ENCODE measurements around the gene CAPN6.

The CAPN6 gene

DNA sequence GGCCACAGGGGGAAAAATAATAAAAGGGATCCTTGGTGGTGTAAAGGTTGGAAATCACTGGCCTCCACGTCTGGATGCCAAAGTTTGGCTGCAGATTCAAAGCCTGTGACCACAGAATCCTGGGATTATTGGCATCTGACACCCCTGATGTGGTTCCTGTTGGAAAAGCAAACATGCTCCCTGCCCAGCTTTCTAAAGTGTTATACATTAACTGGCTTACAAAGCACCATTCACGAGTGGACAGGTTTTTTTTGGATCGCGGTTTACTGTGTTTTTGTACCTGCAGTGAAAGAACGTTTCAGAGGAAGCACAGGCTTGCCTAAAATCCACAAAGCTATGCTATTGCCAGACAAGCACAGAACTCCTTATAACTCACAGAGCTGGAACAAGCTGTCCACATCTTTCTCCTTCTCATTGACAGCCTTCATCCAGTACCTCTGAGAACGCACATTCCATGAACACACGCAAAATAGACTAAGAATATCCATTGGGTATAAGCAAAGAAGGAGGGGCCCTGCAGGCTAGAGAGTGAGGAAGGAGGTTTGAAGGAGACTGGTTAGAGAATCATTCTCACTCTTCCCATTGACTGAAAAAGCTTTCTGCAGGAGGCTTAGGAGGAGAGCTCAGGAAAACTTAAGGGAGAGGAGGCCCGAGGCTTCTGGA is 14.5 kb upstream of the CAPN6 start:
- TF ChIP-seq, protein P1, sequence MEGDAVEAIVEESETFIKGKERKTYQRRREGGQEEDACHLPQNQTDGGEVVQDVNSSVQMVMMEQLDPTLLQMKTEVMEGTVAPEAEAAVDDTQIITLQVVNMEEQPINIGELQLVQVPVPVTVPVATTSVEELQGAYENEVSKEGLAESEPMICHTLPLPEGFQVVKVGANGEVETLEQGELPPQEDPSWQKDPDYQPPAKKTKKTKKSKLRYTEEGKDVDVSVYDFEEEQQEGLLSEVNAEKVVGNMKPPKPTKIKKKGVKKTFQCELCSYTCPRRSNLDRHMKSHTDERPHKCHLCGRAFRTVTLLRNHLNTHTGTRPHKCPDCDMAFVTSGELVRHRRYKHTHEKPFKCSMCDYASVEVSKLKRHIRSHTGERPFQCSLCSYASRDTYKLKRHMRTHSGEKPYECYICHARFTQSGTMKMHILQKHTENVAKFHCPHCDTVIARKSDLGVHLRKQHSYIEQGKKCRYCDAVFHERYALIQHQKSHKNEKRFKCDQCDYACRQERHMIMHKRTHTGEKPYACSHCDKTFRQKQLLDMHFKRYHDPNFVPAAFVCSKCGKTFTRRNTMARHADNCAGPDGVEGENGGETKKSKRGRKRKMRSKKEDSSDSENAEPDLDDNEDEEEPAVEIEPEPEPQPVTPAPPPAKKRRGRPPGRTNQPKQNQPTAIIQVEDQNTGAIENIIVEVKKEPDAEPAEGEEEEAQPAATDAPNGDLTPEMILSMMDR (IDR thresholded peaks at IDR 0.05; ENCODE audit: low read depth, low read length) = no peak
- no peak overlapping the region for H3K4me3 ChIP-seq (ENCODE audit: low read depth, low read length)

DNA sequence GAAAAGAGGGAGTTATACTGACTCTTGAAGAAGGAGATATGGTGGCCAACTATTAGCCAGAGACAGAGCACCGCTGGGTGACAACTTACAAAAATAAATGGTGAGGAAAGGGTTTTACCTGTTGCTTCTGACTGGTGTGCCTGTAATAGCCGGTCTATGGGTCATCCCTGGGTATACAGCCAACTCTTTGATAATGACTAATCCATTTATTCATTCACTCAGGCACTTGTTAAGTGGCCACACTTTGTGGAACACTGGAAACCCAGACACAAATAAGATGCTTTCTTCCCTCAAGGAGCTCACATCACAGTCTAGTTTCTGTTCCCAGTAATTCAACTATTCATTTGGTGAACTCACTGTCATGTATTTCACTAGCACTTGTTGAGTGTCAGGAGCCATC is 13.2 kb upstream of the CAPN6 start:
- no peak overlapping the region for H3K4me3 ChIP-seq (ENCODE audit: low read depth, low read length)
- TF ChIP-seq, protein P1 (IDR thresholded peaks at IDR 0.05; ENCODE audit: low read depth, low read length) = no peak

DNA sequence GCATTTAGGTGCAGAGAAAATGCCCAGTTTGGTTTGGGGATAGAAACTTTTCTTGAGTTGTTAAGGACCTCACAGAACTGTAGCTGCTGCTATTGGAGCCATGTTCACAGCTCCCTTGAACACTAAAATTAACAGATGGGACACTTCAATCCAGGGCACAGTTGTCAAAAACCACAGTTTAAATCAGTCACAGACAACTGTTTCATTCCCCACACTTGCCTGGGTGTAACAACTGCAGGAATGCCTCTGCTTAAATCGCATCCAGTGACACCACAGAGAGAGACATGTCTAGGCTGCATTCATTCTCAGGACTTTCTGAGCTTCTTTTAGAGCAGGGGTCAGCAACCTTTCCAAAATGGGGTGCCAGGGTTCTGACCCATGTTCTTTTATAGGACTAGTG is 12.7 kb upstream of the CAPN6 start:
- no peak overlapping the region for H3K4me3 ChIP-seq (ENCODE audit: low read depth, low read length)
- TF ChIP-seq, protein P1 (IDR thresholded peaks at IDR 0.05; ENCODE audit: low read depth, low read length) = no peak

DNA sequence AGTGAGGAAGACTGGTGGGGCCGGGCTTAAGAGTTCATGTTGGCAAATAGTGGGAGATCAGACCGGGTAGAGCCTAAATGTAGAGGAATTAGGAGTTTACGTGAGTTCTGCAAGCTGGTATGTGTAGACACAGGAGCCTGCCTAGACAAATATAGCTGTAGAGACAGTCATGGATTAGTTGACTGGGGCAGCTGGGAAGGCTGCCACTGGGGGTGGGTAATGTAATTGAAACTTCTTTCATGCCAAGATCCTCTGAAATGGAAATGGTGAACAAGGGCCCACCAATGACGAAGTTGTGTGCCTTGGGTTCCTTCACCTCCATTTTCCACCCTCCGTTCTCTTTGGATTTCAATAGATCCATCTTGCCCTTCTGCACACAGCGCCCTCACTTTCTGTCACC is 11.9 kb upstream of the CAPN6 start:
- TF ChIP-seq, protein P1 (IDR thresholded peaks at IDR 0.05; ENCODE audit: low read depth, low read length) = no peak
- H3K4me3 ChIP-seq (ENCODE audit: low read depth, low read length) = no peak overlapping the region

DNA sequence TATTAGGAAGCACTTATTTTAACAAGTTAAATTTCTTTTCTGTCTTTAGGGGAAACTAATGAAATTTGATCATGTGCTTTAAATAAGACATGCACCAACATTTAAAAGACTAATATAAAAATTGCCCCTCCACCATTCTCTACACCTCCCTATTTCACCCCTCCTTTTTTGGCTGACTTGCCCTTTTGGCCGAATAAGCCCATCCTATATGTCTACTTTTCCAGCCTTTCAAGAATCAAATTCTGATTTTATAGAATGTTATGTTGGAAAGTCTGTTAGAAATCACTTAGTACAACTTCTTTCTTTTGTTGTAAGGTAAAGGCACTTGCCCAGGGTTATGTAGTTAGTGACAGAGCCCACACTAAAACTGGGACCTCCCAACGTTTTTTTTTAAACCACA is 1.8 kb downstream of the CAPN6 start:
- no peak overlapping the region for H3K4me3 ChIP-seq (ENCODE audit: low read depth, low read length)
- TF ChIP-seq, protein P1 (IDR thresholded peaks at IDR 0.05; ENCODE audit: low read depth, low read length) = no peak

DNA sequence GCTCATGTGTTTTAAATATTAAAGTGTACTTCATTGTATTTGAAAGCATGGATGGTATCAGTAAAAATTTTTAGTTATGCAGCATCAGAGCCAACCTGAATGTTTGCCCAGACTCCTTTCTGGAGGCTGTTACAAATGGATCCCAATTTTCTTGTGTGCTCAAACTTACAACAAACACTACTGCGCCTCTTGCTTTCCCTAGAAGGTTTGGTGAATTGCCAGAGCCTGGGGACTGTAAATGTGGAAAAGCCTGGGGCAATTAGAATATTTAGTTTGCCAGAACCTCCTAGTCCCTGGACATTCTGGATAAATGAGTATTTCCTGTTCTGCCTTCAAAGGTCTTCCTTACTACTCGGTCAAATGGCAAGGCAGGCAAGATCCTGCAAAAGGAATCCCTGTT is 4.8 kb downstream of the CAPN6 start:
- TF ChIP-seq, protein P1 (IDR thresholded peaks at IDR 0.05; ENCODE audit: low read depth, low read length) = no peak

DNA sequence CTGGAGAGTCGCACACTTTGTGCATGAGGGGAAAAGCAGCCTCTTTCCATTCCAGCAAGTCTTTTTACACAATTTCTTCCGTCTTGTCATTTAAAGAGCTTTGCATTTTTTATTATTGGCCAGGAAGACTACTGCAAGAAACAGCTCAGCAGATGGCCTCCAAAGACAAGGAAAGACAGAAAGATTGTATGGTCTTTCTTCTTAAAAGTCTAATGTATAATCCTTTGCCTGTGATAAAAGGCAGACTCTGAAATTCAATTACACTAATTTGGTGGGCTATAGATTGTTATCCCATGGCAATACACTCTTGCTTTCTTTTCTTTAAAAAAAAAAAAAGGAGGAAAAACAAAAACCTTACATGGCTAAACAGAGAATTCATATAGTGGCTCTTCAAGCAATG is 5.9 kb downstream of the CAPN6 start:
- TF ChIP-seq, protein P1 (IDR thresholded peaks at IDR 0.05; ENCODE audit: low read depth, low read length) = no peak
- H3K4me3 ChIP-seq (ENCODE audit: low read depth, low read length) = no peak overlapping the region

More for the DNA sequence above, 4.8 kb downstream of the CAPN6 start:
- H3K4me3 ChIP-seq (ENCODE audit: low read depth, low read length) = no peak overlapping the region
